A549 (cell line): Measurements from ENCODE around the gene SGSH. TPM values are rescaled to one million over a fixed set of nuclear protein-coding genes. Genes with fewer than 3 reads are reported as not detected.

Source experiments
- polyA plus RNA-seq, 4 experiments: library from polyadenylated mRNA; depleted of rRNA in 3 of 4; stranded (reverse); fragments of >200 nt; fragmentation: RNase III in 1 of 4; extraction: RNeasy Plus Mini Kit Qiagen cat#74134 plus additional on column Dnase treatment in 1 of 4; gene quantifications; 2 replicates in 3 of 4; 3 replicates in 1 of 4; pipeline ENCODE4 v1.2.3, GENCODE V29; 2011 to 2017

Gene SGSH
- polyA plus RNA-seq, 2 of the 4 experiments (the other 2 are of a cell fraction): 14.5 to 24.7 TPM

Other genes with a start within 250 kb of the SGSH start
- gene TBC1D16, start 184.5 kb downstream of the SGSH start, polyA plus RNA-seq (2011; rRNA removed): 8.9 and 12.9 TPM in 2 replicates
- 11.5 to 12.5 TPM (median 12.3 TPM) in 3 replicates for gene TBC1D16, start 184.5 kb downstream of the SGSH start, polyA plus RNA-seq (2017; fragmentation: RNase III; extraction: RNeasy Plus Mini Kit Qiagen cat#74134 plus additional on column Dnase treatment)
- 4.3 and 5.9 TPM in 2 replicates for gene CCDC40, start 183.7 kb downstream of the SGSH start, polyA plus RNA-seq (2011; rRNA removed)
- gene CCDC40, start 183.7 kb downstream of the SGSH start, polyA plus RNA-seq (2017; fragmentation: RNase III; extraction: RNeasy Plus Mini Kit Qiagen cat#74134 plus additional on column Dnase treatment): 8.2 to 12.6 TPM (median 11.3 TPM) in 3 replicates
- 5.7 and 9.5 TPM in 2 replicates for gene GAA, start 118.8 kb downstream of the SGSH start, polyA plus RNA-seq (2011; rRNA removed)
- gene GAA, start 118.8 kb downstream of the SGSH start, polyA plus RNA-seq (2017; fragmentation: RNase III; extraction: RNeasy Plus Mini Kit Qiagen cat#74134 plus additional on column Dnase treatment): 36.5 to 48.2 TPM (median 47.4 TPM) in 3 replicates
- gene EIF4A3, start 73.2 kb downstream of the SGSH start, polyA plus RNA-seq (2011; rRNA removed): 181 and 201 TPM in 2 replicates
- gene EIF4A3, start 73.2 kb downstream of the SGSH start, polyA plus RNA-seq (2017; fragmentation: RNase III; extraction: RNeasy Plus Mini Kit Qiagen cat#74134 plus additional on column Dnase treatment): 180 to 196 TPM (median 189 TPM) in 3 replicates
- gene CARD14, start 50.3 kb downstream of the SGSH start, polyA plus RNA-seq (2011; rRNA removed): 0.11 and 0.18 TPM in 2 replicates
- 0.08 to 0.26 TPM (median 0.17 TPM) in 3 replicates for gene CARD14, start 50.3 kb downstream of the SGSH start, polyA plus RNA-seq (2017; fragmentation: RNase III; extraction: RNeasy Plus Mini Kit Qiagen cat#74134 plus additional on column Dnase treatment)
- gene SLC26A11, start 94 bp upstream of the SGSH start, polyA plus RNA-seq (2011; rRNA removed): 8.3 and 9.5 TPM in 2 replicates
- gene SLC26A11, start 94 bp upstream of the SGSH start, polyA plus RNA-seq (2017; fragmentation: RNase III; extraction: RNeasy Plus Mini Kit Qiagen cat#74134 plus additional on column Dnase treatment): 9.1 to 13.7 TPM (median 13.1 TPM) in 3 replicates
- 127 and 182 TPM in 2 replicates for gene RNF213, start 40.5 kb upstream of the SGSH start, polyA plus RNA-seq (2011; rRNA removed)
- 55.6 to 61.6 TPM (median 59.1 TPM) in 3 replicates for gene RNF213, start 40.5 kb upstream of the SGSH start, polyA plus RNA-seq (2017; fragmentation: RNase III; extraction: RNeasy Plus Mini Kit Qiagen cat#74134 plus additional on column Dnase treatment)
- gene ENDOV, start 194.8 kb upstream of the SGSH start, polyA plus RNA-seq (2011; rRNA removed): 33.2 and 37.2 TPM in 2 replicates
- gene ENDOV, start 194.8 kb upstream of the SGSH start, polyA plus RNA-seq (2017; fragmentation: RNase III; extraction: RNeasy Plus Mini Kit Qiagen cat#74134 plus additional on column Dnase treatment): 39.1 to 43.8 TPM (median 42.6 TPM) in 3 replicates